VCaP (cell line): ENCODE results near the gene RAB4A.

Source experiments
- H3K27ac ChIP-seq: fragments of 450-650 bp; 2 replicates; pipeline ENCODE4 v1.5.1; 2017
- CTCF ChIP-seq: fragments of 450-650 bp; conservative IDR thresholded peaks from 2 replicates; pipeline ENCODE4 v1.5.1; 2017; ENCODE audit warnings: mild to moderate bottlenecking, moderate library complexity

Gene RAB4A

GRCh38 chr1:229270547-229271447 is at the start of gene RAB4A:
Gene RAB4A (plus strand): TSS chr1:229271111. CDS start chr1:229271340, 229 bp downstream.
- TF ChIP-seq CTCF, result no peak
- H3K27ac ChIP-seq, result peak within 1 kb of the TSS; percentile 94

- H3K27ac ChIP-seq, result peak overlapping the region; percentile 91
- TF ChIP-seq CTCF, result no peak
These were observed 48.8 kb upstream of the RAB4A start for GRCh38 chr1:229222081-229222480.

GRCh38 chr1:229223498-229223897 is 47.4 kb upstream of the RAB4A start:
- peak overlapping the region; percentile 91 for H3K27ac ChIP-seq
- TF ChIP-seq CTCF, result no peak

GRCh38 chr1:229224308-229224707 is 46.6 kb upstream of the RAB4A start:
- peak overlapping the region; percentile 91 for H3K27ac ChIP-seq
- TF ChIP-seq CTCF, result no peak

GRCh38 chr1:229225331-229225782 is 45.6 kb upstream of the RAB4A start:
- H3K27ac ChIP-seq, result peak overlapping the region; percentile 91
- no peak for TF ChIP-seq CTCF

- TF ChIP-seq CTCF, result no peak
- peak overlapping the region; percentile 25; the same call in 1 of the 2 replicates for H3K27ac ChIP-seq
These were observed 44.1 kb upstream of the RAB4A start for GRCh38 chr1:229226796-229227195.

GRCh38 chr1:229227298-229227919 is 43.5 kb upstream of the RAB4A start:
- peak; percentile 93 for TF ChIP-seq CTCF
- H3K27ac ChIP-seq, result peak overlapping the region; percentile 25; the same call in 1 of the 2 replicates
